HG03064 (cell line): ENCODE measurements around the gene EPHA10.
"Not testable (repeated sequence)": the region's sequence is repeated elsewhere in the genome, so short reads cannot be mapped to it uniquely, and the experiment has no call there.

Source experiments
- ATAC-seq: cut with Tn5 transposase; IDR thresholded peaks from one replicate; pipeline ENCODE4 v1.9.1; 2021; ENCODE audit warnings: low read depth; ENCODE audit not compliant: unreplicated experiment

EPHA10 gene

DNA sequence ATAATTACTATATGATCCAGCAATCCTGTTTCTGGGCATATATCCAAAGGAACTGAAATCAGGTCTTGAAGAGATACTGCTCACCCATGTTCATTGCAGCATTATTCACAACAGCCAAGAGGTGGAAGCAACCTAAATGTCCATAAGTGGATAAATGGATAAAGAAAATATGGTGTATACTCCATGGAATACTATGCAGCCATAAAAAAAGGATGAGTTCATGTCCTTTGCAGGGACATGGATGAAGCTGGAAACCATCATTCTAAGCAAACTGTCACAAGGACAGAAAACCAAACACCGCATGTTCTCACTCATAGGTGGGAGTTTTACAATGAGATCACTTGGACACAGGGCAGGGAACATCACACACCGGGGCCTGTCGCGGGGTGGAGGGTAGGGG lies 26.3 kb downstream of the EPHA10 start:
- not testable (repeated sequence) for ATAC-seq

DNA sequence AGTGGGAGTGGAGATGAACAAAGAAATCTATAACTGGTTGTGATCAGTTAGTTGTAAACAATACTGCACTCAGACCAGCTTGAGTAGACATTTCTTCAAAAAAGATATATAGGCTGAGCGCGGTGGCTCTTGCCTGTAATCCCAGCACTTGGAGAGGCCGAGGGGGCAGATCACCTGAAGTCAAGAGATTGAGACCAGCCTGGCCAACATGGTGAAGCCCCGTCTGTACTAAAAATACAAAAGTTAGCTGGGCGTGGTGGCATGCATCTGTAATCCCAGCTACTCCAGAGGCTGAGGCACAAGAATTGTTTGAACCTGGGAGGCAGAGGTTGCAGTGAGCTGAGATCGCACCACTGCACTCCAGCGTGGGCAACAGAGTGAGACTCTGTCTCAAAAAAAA lies 26.9 kb downstream of the EPHA10 start:
- not testable (repeated sequence) for ATAC-seq

DNA sequence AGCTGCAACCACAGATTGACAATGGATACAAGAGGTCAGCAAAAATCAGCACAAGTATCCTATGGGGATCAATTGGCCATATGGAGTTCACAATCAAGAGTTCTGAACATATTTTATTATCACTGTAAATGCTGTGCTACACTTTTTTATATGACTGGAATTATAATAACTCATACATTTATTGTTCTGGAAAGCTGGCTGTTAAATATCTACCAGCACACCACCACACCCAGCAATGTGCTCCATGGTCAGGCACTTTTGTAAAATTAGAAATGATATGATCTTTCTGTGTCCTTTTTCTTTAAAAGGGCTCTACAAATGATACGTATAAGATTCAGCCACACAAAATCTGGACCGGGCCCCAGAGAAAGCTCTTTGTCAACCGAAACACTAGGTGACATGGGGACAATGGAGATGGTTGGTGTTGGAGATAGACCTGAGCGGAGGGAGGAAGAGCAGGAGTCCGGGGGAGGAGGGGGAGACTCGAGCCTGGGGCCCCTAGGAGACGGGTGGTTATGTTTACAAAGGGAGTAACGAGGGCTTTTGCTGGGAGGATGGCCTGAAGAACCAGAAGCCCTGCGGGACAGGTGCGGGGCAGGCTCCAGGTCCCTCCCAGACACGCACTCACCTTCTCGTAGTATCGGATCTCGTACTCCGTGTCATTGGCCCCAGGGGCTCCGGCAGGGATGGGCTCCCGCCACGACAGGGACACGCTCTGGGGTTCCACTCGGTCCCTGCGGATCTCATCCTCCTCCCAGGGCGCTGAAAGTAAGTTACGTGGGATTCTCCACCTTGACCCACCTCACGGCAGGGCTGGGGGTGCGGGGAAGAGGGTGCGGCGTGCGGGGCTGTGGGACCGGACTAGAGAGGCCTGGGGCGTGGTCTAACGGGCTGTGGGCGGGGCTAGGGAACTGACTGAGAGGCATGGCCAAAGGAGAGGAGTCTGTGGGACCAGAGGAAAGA lies 30.0 kb downstream of the EPHA10 start:
- no peak for ATAC-seq

DNA sequence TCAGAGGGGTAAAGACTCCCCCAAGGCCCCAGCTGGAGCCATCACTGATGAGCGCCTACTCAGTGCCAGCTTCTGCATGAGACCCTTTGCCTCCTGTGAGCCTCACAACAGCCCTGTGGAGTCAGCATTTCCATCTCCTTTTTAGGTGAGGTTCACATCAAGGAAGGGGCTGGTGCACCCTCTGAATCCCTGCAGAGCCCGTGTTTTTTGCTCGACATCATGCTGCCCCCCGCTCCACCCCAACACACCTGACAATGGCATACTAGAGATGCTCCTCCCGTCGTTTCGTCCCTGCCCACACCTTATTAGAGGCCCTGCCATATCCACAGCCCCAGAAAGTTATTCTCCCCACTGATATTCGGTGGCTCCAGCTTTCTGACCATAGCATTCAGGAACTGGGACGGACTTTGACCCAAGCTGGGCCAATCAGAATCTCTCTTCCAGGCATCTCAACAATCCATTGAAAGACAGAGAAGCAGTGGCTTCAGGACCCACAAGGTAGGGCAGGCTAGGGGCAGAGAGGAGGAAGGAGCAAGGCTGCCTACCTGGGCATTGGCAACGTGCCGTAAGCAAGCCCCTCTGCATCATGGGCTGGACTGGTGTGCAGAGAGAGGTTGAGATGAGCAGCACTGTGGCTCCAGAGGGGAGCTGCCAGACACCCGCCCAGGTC lies 32.7 kb downstream of the EPHA10 start:
- ATAC-seq, result no peak

DNA sequence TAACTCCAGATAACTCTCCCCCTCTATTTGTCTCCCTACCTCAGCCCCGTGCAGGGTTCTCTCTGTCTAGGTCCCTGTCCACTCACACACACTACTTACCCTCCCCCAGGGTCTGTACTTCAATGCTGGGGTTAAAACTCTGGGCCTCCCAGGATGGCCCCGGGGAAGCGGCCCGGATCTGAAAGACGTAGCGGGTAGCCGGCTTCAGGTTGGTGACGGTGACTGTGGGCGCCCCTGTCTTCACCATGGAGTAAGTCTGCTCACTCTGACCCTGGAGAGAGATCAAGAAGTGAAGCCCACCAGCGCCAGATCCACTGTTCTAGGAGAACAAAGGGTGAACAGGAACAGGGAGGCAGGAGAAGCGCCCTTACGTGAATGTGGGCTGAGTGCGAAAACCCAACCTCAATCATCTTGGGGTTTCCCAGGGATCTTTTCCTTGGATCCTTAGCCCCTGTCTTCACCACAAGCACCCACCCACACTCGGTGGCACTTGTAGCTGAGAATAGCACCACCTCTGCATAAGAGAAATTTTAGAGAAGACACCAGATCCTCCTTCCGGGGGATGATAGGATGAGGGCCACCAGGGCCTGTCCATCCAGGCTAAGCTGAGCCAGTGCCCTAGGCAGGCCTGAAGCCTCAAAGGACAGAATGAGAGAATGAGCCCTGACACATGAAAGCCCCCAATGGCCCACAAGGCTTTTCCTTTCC lies 33.5 kb downstream of the EPHA10 start:
- ATAC-seq, result no peak

DNA sequence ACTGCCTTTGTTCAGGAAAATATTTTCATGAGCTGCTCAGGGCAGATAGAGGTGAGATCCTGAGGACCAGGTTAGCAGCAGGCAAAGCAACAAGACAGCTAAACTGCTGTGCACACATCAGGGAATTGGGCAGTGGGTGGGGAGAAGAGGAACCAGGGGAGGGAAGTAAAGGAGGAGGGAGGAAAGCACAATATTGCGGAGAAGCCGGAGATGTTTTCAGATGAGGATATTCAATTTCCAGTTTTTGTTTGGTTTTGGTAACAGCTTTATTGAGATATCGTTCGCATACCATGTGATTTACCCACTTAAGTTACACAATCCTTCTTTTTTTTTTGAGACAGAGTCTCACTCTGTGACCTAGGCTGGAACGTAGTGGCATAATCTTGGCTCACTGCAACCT lies 34.5 kb downstream of the EPHA10 start:
- no peak for ATAC-seq

DNA sequence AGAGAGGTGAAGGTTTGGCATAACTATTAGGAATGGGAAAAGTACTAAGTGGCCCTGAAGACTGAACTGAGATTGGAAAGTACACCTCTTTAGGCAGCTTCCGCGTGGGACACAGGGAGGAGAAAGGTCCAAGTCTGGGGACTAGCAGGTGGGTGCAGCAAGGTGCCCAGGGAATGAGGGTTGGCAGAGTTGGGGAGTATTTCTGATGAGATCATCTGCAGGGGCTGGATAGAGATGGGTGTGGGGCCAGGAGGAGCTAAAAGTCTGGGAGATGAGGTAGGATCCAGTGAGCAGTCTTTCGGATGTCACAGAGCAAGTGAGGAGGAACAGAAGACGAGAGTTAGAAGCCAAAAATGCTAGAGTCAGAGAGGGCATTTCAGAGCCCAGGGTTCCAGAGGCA lies 36.5 kb downstream of the EPHA10 start:
- no peak for ATAC-seq

DNA sequence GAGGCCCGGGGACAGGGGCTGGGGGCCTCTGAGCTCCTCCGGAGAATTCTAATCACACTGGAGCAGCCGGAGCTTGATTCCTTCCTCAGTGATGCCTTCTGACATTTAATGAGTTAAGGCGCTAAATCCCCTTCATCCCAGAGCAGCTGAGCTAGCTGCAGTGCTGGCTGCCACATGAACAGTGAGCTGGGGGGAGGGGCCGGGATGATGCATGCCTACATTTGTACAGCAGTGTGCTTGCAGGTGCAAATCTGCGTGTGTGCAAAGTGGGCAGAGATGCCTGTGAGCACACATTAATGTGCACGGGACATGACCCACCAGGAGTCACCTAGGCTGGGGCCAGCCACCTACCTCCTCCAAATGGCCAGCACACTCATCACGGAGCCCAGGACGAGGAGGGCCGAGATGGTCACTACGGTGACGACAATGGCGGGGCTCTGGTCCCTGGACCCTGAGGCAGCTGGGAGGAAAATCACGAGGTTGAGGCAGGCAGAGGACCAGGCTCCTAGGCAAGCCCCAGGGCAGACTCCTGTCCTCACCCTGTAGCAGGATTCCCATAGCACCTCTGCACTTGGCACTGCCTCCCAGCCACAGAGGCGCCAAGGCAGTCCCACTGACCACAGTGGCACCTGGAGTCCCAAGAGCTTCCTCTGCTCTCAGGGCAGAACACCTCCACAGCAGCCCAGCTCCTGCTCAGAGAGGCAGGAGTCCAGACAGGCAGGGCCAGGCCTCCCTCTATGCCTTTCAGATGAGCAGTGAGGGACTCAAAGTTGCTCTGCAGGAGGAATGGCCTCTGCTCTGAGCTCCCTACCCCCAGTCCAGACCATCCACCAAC lies 38.0 kb downstream of the EPHA10 start:
- no peak for ATAC-seq

DNA sequence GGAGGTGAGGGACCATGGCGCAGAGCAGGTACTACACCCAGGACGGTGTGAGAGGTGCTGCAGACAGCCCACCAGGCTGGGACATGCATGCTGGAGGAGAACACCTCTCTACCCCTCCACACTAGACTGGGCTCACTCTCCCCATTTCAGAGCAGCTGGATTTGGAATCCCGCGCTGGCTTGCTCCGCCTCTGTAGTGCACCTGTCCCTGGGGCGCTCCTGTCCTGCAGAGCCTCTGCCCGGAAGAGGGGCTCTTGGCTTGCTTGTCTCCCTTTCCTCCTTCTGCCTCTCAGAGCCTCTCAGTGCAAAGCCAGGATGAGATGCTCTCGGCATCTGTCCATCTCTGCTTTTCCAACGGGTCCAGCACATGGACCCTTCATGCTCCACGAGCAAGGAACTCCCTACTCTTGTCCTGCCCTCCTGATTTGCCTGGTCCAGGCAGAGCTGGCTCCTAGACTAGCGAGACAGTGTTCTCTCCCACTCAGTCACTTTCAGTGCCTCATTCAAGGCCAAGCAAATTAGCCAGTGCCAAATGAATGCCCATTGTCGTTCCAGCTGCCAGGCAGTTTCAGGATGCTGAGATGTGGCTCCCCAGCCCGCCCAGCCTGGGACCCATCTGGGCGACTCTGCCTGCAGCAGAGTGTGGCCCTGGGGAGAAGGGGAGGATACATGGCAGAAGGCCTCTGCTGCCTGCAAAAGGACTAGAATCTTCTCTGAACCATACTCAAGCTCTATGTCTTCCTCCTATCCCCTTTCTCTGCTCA lies 38.9 kb downstream of the EPHA10 start:
- no peak for ATAC-seq

DNA sequence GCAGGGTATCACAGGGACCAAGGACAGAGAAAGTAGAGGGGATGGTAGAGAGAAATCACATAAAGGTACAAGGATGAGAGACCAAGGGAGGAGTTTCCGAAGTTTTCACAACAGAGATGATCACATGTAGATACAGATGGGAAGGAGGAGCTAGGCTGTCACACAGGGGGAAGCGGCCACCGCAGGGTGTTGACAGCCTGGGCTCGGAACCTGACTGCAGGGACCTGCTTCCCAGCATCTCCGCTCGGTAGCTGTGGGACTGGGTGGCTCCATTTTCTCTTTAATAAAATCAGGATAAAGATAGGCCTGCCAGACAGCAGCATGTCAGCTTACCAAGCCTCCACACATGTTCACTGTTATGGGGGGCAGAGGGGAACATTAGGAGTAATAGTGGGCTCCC lies 40.3 kb downstream of the EPHA10 start:
- no peak for ATAC-seq

DNA sequence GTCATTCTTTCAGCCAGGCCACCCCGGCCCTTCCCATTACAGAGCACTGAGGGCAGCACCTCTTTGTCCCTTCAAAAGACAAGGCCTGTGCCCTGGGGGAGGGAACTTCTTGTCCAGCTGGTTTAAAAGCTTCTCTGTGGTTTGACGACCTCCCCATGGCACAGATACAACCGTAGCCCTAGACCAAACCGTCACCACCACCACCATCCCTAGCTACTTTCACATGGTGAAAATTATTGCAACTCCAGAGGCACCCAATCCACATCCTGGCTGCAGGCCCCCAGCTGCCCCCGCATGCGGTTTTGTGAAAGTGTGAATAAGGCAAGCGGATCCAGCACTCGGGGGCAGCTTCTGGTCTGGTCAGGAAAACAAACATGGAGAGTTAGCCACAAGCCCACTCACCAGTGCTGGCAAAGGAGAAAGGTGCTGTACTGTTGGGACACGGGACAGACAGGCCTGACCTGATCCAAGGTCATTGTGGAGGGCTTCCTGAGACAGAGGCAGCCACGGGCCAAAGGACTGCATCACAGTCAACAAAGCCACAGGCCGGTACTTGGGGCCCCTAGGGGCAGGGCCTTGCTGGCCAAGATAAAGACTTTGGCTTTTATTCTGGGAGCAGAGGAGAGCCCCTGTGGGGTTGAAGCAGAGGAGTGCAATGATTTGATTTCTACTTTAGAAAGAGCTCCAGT lies 41.4 kb downstream of the EPHA10 start:
- no peak for ATAC-seq

DNA sequence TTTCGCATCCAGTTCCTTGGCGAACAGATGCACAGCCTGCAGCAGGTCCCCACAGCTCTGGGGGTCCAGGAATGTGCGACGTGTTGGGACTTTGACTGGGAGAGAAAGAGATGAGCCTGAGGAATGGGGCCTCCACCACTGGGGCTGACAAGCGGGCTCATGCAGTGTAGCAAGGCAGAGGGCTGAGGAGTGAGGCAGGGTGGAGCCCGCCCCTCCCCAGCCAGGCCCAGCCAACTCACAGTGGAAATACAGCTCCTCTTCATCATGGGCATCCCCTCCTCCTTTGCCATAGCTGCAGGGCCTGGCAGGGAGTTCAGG lies 41.9 kb downstream of the EPHA10 start:
- no peak for ATAC-seq

DNA sequence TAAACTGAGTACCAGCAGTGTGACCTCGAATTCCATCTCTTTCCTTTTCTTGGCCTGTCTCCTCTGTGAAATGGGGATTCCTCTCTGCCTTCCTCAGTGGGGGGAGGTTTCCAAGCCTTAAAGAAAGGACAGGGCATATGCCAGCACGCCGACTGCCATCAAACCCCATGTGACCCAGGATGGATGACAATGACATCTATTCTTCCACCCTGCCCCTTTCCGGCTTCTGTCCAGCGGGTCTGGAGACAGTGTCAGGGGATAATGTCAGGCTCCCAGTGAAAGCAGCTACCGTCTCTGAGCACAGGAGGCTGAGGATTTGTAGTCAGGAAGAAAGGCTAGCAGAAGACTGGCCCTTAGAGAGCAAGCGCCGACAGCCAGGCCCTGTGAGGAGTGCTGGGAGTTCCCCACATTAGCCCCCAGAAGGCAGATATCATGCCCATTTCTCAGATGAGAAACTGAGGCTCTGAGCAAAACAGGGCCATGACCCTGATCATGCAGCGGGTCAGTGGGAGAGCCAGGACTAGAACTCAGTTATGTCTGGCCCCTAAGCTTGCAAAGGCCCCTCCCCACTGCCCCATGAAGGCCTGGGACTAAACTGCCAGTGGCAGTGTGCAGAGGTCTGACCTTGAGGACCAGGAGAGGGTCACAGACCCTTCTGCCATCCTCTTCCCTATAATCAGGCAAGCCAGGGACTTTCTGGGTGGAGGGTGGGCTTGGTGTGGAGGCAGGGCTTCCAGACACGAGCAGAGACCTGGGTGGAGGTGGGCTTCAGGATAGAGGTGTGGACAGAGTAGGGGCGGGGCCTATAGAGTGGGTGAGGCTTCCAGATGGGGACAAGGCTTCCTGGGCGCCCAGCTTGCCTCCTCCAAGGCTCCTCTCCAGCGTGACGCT lies 42.5 kb downstream of the EPHA10 start:
- no peak for ATAC-seq

DNA sequence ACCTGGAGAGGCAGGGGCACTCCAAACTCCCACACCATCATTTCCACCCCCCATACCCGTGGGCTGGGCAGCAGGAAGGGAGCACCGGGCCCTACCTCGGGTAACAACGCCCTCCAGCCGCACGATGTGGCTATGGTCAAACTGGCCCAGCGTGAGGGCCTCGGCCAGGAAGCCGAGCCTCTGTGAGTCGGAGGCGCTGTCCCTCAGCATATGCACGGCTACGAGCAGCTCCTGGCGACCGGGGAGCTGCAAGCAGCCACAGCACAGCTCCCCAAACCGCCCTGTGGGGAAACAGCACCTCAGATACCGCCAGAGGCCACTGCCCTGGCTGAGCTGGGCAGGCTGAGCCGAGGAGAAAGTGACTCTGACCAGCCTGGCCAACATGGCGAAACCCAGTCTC lies 43.4 kb downstream of the EPHA10 start:
- no peak for ATAC-seq

DNA sequence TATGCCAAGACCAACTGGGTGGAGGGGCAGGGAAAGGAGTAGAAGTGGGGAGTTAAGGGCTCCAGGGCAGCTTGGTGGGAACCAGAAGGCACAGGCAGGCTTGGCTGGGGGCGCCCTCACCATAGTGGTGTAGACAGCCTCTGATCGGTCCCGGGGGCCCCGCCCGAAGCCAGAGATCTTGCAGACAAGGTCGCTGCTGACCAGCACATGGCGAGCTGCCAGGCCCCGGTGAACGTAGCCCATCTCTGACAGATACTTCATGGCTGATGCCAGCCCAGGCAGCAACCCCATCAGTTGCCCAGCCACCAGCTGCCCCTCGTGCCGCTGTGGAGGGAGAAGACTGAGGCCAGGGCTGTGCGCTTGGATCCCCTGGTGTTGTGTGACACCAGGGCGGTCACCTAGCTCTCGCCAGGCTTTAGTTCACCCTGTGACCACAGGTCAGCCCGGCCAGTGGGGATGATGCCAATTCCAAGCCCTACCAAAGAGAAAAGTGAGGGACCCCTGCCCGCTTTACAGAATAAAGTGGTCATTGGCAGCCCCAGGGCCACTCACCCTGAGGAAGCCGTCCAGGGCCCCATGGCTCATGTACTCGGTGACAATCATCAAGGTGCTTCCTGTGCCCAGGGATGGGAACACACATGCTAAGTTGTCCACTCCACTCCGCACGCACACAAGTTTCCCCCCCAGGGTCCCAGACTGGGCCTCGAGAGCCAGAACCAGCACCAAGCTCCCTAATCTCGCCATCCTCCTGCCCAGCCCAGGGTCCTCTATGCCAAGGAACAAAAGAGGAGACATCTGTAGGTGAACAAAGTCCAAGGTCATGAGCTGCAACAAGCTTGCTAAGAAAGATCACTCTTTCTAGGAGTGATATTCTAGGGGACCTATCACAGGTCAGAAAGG lies 44.4 kb downstream of the EPHA10 start:
- no peak for ATAC-seq

DNA sequence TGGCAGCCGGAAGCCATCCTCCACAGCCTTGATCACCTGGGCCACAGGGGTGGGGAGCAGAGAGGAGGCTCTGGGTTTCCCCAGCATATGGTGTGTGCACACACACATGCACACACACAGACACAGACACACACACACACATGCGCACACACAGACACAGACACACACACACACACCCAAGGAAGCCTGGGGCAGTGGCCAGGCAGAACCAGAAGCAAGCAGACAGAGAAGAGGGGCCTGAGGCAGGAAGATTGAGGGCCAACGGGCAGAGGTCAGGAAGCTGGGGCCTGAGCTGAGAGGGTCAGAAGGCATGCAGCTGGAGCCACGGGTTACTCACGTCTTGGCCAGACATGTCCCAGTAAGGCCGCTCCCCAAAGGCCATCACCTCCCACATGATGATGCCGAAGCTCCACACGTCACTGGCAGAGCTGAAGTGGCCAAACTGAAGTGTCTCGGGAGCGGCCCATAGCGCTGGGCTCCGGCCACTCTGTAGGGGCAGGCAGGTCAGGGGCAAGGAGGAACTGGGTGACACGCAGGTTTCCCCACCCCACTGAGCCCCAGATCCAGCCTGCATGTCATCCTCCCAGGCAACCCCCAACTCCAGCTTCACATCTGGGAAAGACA lies 45.2 kb downstream of the EPHA10 start:
- ATAC-seq, result no peak
